UCSD-AML1 (cell line): ENCODE results near the gene RHOC.

Experiments
- DNase-seq: peaks from one replicate; lab custom pipeline; 2025; ENCODE audit not compliant: unreplicated experiment; lab: John Stamatoyannopoulos, UW

The RHOC gene

DNA sequence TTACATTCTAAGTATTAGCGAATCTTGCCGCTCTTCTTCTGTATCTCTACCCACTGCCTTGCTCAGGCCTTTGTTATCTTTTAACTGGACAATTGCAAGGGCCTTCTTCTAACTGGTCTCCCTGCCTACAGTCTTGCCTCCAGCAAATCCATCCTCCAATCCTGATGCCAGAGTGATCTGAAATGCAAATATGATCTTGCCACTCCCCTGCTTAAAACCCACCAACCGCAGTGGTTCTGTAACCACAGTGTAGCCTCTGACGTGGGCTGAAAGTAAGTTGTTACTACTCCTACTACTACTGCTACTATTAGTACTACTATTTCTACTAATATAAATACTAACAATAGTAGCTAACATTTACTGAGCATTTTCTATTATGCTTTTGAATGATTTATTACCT, 20.1 kb downstream of the RHOC start:
- no peak for DNase-seq

DNA sequence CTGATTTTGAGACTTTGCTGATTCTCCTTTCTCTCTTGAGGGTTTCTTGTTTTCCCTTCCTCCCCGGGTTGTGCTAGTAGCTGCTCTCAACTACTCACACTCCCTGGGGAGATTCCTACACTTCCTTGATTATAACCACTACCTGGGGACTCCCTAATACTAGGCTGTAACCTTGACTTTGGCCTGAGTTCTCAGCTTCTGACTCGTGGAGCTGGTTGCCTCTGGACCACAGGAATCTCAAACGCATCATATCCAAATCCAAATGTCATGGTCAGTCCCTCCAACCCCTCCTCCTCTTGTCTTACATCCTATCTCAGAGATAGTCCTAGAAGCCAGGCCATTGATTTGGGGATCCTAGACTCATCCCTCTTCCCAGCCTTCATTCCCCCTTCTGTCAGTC, 20.5 kb downstream of the RHOC start:
- no peak for DNase-seq

GRCh38 chr1:112685913-112686312, 21.0 kb downstream of the RHOC start:
- no peak for DNase-seq

GRCh38 chr1:112678605-112679004, 28.3 kb downstream of the RHOC start:
- DNase-seq: no peak

- no peak for DNase-seq
These were observed 29.4 kb downstream of the RHOC start for GRCh38 chr1:112677501-112677900.

DNA sequence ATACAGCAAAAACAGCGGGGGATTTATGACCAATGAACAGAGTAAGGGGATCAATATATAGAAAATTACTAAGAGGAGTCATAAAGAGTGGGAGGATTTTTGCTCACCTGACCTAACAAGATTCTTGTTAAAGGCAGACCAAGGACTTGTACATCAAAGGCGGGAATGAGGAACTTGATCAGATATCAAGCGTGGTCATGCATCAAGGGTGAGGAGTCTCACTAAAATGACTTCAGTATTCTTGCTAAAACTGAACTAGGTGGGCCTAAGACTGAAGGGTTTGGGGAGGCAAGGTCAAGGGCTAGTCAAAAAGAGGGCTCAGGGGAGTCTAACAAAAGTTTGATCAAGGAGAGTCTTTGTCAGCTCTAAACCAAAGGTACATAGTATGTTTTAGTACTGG, 30.4 kb downstream of the RHOC start:
- no peak for DNase-seq

DNA sequence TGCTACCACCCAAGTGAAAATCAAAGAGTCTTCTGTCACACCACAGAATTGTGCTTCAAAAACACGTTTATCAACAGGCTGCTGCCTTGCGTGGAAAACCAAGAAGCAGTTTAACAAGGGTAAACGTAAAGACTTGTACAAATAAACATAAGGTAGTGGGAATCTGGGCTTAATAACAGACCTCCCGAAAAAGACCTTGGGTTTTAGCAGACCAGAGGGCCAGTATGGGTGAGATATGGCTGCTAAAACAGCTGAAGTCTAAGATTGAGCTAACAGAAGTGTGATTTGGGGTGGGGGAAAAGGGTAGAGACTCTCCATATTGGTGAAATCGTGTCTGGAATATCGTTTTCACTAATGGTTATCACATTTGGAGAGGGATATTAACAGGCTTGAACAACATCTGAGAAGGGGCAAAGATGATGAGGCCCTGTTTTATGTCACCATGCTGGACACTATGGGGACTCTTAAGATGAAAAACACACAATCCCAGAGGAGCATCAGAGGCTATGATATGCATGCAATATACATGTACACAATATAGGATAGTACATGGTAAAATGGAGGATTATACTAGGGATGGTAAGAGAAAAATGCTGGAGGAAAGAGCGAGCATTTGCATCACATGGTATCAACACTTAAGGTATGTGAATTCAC, 31.1 kb downstream of the RHOC start:
- no peak for DNase-seq

GRCh38 chr1:112674986-112675727, 31.8 kb downstream of the RHOC start:
- peak; percentile 73 for DNase-seq

DNA sequence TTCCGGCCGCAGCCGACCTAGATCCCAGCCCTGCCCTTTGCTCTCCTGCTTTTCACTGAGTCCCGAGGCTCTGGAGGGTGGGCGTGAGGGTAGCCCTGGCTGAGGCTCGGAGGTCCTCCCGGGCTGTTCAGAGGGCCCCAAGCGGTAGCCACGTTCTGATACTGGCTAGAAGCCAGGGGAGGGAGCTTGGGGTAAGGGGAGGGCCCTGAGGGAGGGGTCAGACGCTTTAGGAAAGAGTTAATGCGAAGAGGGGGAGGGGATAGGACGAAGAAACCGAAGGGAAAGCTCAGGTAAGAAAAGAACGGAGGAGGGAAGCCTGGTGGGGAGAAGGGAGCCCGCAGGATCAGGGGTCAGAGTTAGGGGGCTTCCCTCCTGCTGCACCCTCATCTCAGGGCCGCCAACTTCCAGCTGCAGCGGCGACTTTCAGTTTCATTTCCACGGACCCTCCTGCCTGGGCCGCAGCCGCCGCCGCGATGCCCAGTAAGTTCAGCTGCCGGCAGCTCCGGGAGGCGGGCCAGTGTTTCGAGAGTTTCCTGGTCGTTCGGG, 32.4 kb downstream of the RHOC start, which contains the start of gene MOV10:
TSS of gene MOV10 (plus strand) at position 220 of the 546 bp plus-strand sequence. CDS start at position 474, 254 bp downstream.
- peak; percentile 77 for DNase-seq

DNA sequence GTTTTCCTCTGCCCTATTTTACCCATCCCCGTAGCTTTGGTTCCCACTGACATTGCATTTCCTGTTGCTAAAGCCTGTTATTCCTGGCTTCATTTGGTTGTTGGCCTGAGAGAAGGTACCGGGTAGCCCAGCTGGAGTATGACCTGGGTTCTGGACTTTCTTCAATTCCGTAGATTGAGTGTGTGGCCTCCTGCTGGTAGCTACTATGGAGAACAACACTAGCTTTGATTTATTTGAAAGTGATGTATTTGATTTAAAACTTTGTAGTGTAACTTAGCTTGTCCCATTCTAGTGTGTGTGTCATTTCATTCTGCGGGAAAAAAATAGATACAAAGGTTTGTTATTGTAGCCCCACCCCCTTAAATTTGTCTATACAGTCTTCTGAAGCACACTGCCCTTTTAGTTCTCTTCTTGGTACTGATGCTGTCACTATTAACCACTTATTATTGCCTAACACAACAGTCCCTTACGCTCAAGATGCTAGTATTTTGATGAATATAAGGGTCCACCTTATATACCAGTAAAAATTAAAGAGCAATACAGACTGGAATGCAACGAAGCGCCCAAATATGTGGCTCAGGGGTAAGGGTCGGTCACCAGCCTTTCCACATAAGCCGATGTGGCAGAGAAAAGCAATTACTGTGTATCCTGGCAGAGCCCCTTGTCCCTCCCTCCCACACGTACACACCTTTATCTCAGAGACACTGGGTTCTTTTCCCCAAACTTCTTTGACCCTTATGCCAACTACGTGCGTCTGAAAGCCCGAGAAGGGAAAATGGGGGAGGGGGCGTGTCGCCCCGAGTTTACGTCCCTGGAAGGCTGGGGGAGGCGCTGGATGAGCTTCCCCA, 33.1 kb downstream of the RHOC start:
- no peak for DNase-seq

DNA sequence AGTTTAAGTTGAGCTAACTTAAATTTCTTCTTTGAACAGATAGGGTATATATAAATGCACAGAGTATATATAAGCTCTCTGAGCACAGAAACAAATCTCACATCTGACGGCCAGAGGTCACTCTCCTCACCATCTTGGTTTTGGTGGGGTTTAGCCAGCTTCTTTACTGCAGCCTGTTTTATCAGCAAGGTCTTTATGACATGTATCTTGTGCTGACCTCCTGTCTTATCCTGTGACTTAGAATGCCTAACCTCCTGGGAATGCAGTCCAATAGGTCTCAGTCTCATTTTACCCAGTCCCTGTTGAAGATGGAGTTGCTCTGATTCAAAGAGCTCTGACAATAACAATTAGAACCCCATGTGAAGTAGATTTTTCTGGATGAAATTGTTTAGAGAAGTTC, 34.1 kb downstream of the RHOC start:
- DNase-seq: no peak

GRCh38 chr1:112672009-112672408, 34.9 kb downstream of the RHOC start:
- no peak for DNase-seq

GRCh38 chr1:112666946-112667345, 40.0 kb downstream of the RHOC start:
- DNase-seq: no peak

DNA sequence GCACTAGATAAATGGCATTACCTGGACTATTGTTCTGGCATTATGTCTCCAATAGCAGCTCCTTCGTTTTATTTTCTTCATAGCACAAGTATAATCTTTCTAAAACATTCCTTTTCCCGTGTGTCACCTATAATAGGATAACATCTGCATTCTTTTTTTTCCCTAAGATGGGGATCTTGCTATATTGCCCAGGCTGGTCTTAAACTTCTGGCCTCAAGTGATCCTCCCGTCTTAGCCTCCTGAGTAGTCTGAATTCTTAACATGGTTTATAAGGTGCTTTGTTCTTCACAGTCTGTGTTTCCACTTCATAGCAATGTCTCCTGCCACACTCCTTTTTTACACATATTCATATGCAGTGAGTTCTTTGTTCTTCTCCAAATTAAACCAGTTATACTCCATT, 41.1 kb downstream of the RHOC start:
- DNase-seq: no peak

DNA sequence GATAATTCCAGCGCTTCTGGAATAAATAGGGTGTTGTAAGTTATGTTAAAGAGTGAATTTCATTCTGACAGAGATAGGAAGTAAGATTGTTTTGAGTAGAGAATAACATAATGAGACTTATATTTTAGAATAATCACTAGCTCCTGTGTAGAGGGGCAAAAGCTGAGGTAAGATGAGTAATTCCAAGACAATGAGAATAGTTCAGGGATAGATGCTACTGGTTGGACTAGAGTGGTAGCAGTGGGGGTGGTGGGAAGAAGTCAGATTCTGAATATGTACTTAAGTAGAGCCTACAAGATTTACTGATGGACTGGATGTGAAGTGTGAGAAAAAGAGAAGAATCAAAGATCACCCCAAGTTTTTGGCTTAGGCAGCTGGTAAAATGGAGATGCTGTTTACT, 55.7 kb downstream of the RHOC start:
- no peak for DNase-seq
